K562 (cell line): ENCODE results near the gene SULT6B1. TPM values are rescaled to one million over a fixed set of nuclear protein-coding genes. Genes with fewer than 3 reads are reported as not detected.

ENCODE experiments used
- ARID2 ChIP-seq: fragments of 450-650 bp; IDR thresholded peaks from 2 replicates; pipeline ENCODE4 v1.6.1; 2017; ENCODE audit warnings: antibody characterized with exemption, mild to moderate bottlenecking
- FOXK1 ChIP-seq: sonication (generic); formaldehyde crosslinking; IDR thresholded peaks from 2 replicates; pipeline ENCODE4 v1.8.0; 2022; ENCODE audit warnings: missing genetic modification reagents, mild to moderate bottlenecking, borderline replicate concordance
- LARP7 ChIP-seq: fragments of 450-650 bp; IDR thresholded peaks from 2 replicates; pipeline ENCODE4 v1.6.1; 2016
- LEF1 ChIP-seq: fragments of 450-650 bp; IDR thresholded peaks from 2 replicates; pipeline ENCODE4 v1.6.1; 2016; ENCODE audit warnings: mild to moderate bottlenecking
- MAX ChIP-seq: sonication (generic); formaldehyde crosslinking; IDR thresholded peaks from 2 replicates; pipeline ENCODE4 v1.9.0; 2022; ENCODE audit warnings: mild to moderate bottlenecking, missing genetic modification reagents
- MAZ ChIP-seq, 2 experiments: fragments of 450-650 bp in 1 of 2; sonication (generic) in 1 of 2; formaldehyde crosslinking; IDR thresholded peaks in 1 of 2; conservative IDR thresholded peaks in 1 of 2; 2 replicates each; pipeline versions ENCODE4 v1.4.0 to v1.5.0; 2020; ENCODE audit warnings: mild to moderate bottlenecking in 1 of 2, missing genetic modification reagents in 1 of 2
- MYBL2 ChIP-seq, 2 experiments: fragments of 450-650 bp in 1 of 2; sonication (generic) in 1 of 2; formaldehyde crosslinking in 1 of 2; IDR thresholded peaks; 2 replicates each; pipeline versions ENCODE4 v1.6.1 to v1.8.1; 2017 to 2022; ENCODE audit warnings: borderline replicate concordance in 1 of 2, inconsistent platforms in 1 of 2, low read depth in 1 of 2, mild to moderate bottlenecking in 1 of 2, missing genetic modification reagents in 1 of 2, moderate library complexity in 1 of 2
- PBX2 ChIP-seq, 2 experiments: IDR thresholded peaks in 1 of 2; conservative IDR thresholded peaks in 1 of 2; 2 replicates each; pipeline ENCODE4 v1.6.1; 2016; ENCODE audit warnings: low read depth in 2 of 2, mild to moderate bottlenecking in 1 of 2, missing compliant biosample characterization in 1 of 2, missing genetic modification characterization in 1 of 2, moderate library complexity in 1 of 2
- RB1 ChIP-seq: fragments of 450-650 bp; IDR thresholded peaks from 2 replicates; pipeline ENCODE4 v1.6.1; 2017; ENCODE audit warnings: low read depth, mild to moderate bottlenecking
- REST ChIP-seq, 2 experiments: fragments of 450-650 bp; formaldehyde crosslinking in 1 of 2; IDR thresholded peaks; 2 replicates each; pipeline versions ENCODE4 v1.4.0 to v1.6.1; 2014 to 2020; ENCODE audit warnings: mild to moderate bottlenecking in 2 of 2, borderline replicate concordance in 1 of 2, low read depth in 1 of 2
- SMC3 ChIP-seq: conservative IDR thresholded peaks from 2 replicates; pipeline ENCODE4 v1.6.1; 2011; ENCODE audit warnings: low read depth, low read length, improper control_type of control experiment; ENCODE audit not compliant: insufficient read depth
- TCFL5 ChIP-seq: fragments of 250-450 bp; sonication (Bioruptor Pico); conservative IDR thresholded peaks from 2 replicates; pipeline ENCODE4 v1.6.1; 2021; ENCODE audit warnings: mild to moderate bottlenecking, moderate library complexity, matching md5 sums
- TRIM28 ChIP-seq: fragments of 450-650 bp; IDR thresholded peaks from 2 replicates; pipeline ENCODE4 v1.6.1; 2017
- ZC3H4 ChIP-seq: sonication (generic); formaldehyde crosslinking; IDR thresholded peaks from 2 replicates; pipeline ENCODE4 v1.9.0; 2021; ENCODE audit warnings: missing genetic modification reagents, borderline replicate concordance
- ZEB2 ChIP-seq: fragments of 450-650 bp; IDR thresholded peaks from 2 replicates; pipeline ENCODE4 v1.6.1; 2016
- ZNF24 ChIP-seq: fragments of 450-650 bp; IDR thresholded peaks from 2 replicates; pipeline ENCODE4 v1.6.1; 2016
- polyA plus RNA-seq, 8 experiments: library from polyadenylated mRNA; depleted of rRNA in 4 of 8; stranded (reverse) in 5 of 8; unstranded in 3 of 8; fragments of >200 nt; fragmentation: Nextera tagmentation in 2 of 8; fragmentation: Illumina TruSeq in 1 of 8; extraction: Ambion mirVana in 2 of 8; extraction: Trizol in 1 of 8; gene quantifications; 2 replicates each; pipeline versions ENCODE4 v1.2.1 to v1.2.3, GENCODE V29; 2011 to 2014; ENCODE audit warnings: inconsistent platforms in 1 of 8, missing spikeins in 1 of 8
- total RNA-seq, 7 experiments: library from RNA; depleted of rRNA in 6 of 7; stranded (reverse); fragments of >200 nt in 6 of 7; fragmentation: Illumina TruSeq in 2 of 7; extraction: Trizol in 2 of 7; gene quantifications; 2 replicates each; pipeline versions ENCODE4 v1.2.1 to v1.2.3, GENCODE V29; 2011 to 2021; ENCODE audit warnings: low replicate concordance in 1 of 7

Gene SULT6B1
- total and polyA plus RNA-seq, 9 of the 15 experiments (the other 6 are each of a cell fraction or from before 2014, with no cell fraction given) = not detected

GRCh38 chr2:37196320-37197195, 8.1 kb upstream of the SULT6B1 start, which contains the start of gene CEBPZOS (continued):
- peak; percentile 91 for TF ChIP-seq MYBL2 (IDR thresholded peaks at IDR 0.05; ENCODE audit: low read depth)
- no peak for TF ChIP-seq MYBL2 (CRISPR knock-in tag; IDR thresholded peaks at IDR 0.05; ENCODE audit: borderline replicate concordance)
- peak; percentile 66; the same call in 1 of the 2 replicates for TF ChIP-seq ZC3H4 (CRISPR knock-in tag)
- TF ChIP-seq LEF1 = no peak
- TF ChIP-seq ZEB2 = 0 out of 2 replicates have a peak, but pooled peaks have one; percentile 26
- TF ChIP-seq LARP7 = no peak
- no peak for TF ChIP-seq FOXK1
- peak; percentile 58 to 67 for TF ChIP-seq MAZ (CRISPR knock-in tag; conservative IDR thresholded peaks at IDR 0.05 in 1 of 2, IDR thresholded peaks at IDR 0.05 in 1 of 2)
- TF ChIP-seq PBX2 (CRISPR knock-in tag; IDR thresholded peaks at IDR 0.05; ENCODE audit: low read depth) = no peak
- TF ChIP-seq PBX2 (tag; conservative IDR thresholded peaks at IDR 0.05; ENCODE audit: low read depth) = no peak
- no peak for TF ChIP-seq REST (IDR thresholded peaks at IDR 0.05; ENCODE audit: borderline replicate concordance)
- TF ChIP-seq REST (CRISPR knock-in tag; IDR thresholded peaks at IDR 0.05; ENCODE audit: low read depth) = peak; percentile 49; the same call in 1 of the 2 replicates
- no peak for TF ChIP-seq TRIM28
- TF ChIP-seq RB1 = no peak
- TF ChIP-seq TCFL5 (CRISPR knock-in tag) = no peak
- TF ChIP-seq ARID2 = no peak
- peak; percentile 90 for TF ChIP-seq MAX (CRISPR knock-in tag)
- TF ChIP-seq ZNF24 = no peak
- TF ChIP-seq SMC3 = no peak
